GM19023 (cell line): ENCODE measurements around the gene SOX30.

ENCODE experiments used
- ATAC-seq: cut with Tn5 transposase; IDR thresholded peaks from one replicate; pipeline ENCODE4 v1.9.1; 2021; ENCODE audit warnings: mild to moderate bottlenecking, moderate library complexity; ENCODE audit not compliant: unreplicated experiment

The SOX30 gene

DNA sequence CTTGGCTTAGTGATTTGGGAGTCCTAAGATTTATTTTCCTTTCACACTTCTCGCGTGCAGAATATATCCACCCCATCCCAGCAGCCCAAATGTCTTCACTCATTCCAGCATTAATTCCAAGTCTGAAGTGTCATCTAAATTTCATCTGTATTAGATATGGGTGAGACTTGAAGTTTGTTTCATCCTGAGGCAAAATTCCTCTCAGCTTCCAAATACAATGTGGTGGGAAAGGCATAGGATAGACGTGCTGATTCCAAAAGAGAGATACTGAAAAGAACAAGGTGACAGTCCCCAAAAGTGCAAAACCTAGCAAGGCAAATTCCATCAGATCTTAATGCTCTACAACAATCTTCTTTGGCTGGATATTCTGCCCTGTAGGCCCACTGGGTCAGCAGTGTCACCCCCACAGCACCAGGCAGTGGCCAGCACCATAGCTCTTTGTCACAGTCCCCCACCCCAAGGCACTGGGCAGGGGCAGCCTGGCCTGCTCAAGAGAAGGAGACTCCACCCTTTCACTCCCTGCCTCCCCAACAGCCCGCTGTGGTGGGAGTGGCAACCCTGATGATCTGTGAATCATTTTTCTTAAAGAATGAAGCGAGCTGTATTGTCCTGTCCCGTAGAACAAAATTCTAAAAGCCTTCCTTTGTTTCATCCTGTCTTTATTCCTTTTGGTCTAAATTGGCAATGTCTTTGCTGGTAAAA is 74.0 kb downstream of the SOX30 start:
- ATAC-seq: no peak

DNA sequence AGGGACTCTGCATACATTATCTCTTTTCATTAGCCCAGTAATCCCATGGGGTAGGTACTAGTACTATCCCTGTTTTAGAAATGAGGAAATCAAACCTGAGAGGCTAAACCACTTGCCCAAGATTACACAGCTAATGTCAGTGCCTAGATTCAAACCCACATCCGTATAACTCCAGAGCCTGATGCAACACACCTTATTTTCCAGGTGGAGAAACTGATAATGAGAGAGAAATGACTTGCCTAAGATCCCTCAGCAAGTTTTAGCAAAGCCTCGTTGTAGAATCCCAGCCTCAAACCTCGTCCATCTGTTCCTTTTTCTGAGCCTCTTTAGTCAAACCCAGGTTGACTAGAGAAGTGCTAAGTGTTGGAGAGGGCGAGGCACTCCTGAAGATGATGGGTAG is 75.6 kb downstream of the SOX30 start:
- no peak for ATAC-seq
